ENCODE measurements around the gene FYB1.

Gene FYB1

GRCh38 chr5:39219437-39219836 lies at the start of gene FYB1:
TSS of gene FYB1 (minus strand) at chr5:39219563. CDS start at chr5:39202960, 16,603 bp downstream.
- H3K4me3 Mint-ChIP-seq = no peak within 1 kb of the TSS
- H3K27ac Mint-ChIP-seq = no peak within 1 kb of the TSS
- no peaks in the 10 kb centered on the region for H3K9me3 Mint-ChIP-seq
- H3K4me1 Mint-ChIP-seq = peaks cover 4% of the 10 kb centered on the region
- DNase-seq (ENCODE audit: low spot score in 2 of 2) = no peak
- ATAC-seq (ENCODE audit: low read depth) = no peak
- H3K36me3 Mint-ChIP-seq = no peaks in the 10 kb centered on the region
- H3K27me3 Mint-ChIP-seq = no peaks in the 10 kb centered on the region

GRCh38 chr5:39267186-39267585 lies 47.8 kb upstream of the FYB1 start:
- H3K27ac Mint-ChIP-seq = no peak overlapping the region

DNA sequence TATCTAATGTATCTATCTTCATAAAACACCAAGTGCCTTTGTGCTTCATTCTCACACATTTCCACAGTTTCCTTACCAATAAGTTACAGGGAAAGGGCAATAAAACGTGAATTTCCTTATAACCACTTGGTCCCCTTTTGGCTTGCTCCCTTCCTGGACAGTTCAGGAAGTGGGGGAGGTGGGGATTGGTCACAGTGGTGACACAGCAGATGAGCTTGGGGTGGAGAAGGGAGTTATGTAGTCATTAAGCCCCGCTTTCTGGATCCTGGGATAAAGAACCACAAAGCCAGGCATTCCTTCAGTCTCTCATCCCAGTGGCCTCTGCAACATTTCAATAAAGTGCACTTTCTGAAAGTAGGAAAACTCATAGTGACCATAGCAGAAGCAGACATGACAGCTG lies 47.1 kb upstream of the FYB1 start:
- ATAC-seq (ENCODE audit: low read depth) = no peak
- no peak overlapping the region for H3K27ac Mint-ChIP-seq
- H3K9me3 Mint-ChIP-seq = no peaks in the 10 kb centered on the region
- H3K36me3 Mint-ChIP-seq = no peaks in the 10 kb centered on the region
- H3K4me3 Mint-ChIP-seq = no peak overlapping the region
- DNase-seq (ENCODE audit: low spot score in 2 of 2) = no peak
- H3K4me1 Mint-ChIP-seq = peaks cover 16% of the 10 kb centered on the region
- no peaks in the 10 kb centered on the region for H3K27me3 Mint-ChIP-seq

More at GRCh38 chr5:39267186-39267585, 47.8 kb upstream of the FYB1 start:
- Mint-ChIP-seq H3K4me3 (no peak overlapping the region), H3K36me3 (no peaks in the 10 kb centered on the region), H3K9me3 (no peaks in the 10 kb centered on the region), H3K4me1 (peaks cover 19% of the 10 kb centered on the region), H3K27me3 (no peaks in the 10 kb centered on the region)
- ATAC-seq (ENCODE audit: low read depth) (no peak), DNase-seq (ENCODE audit: low spot score in 2 of 2) (no peak)

GRCh38 chr5:39264528-39264927 lies 45.2 kb upstream of the FYB1 start:
- no peak overlapping the region for H3K4me3 Mint-ChIP-seq
- H3K27ac Mint-ChIP-seq = peak overlapping the region; percentile 1
- H3K36me3 Mint-ChIP-seq = no peaks in the 10 kb centered on the region
- ATAC-seq (ENCODE audit: low read depth) (peak; percentile 43), DNase-seq (ENCODE audit: low spot score in 2 of 2) (no peak)
- H3K4me1 Mint-ChIP-seq = peaks cover 10% of the 10 kb centered on the region
- H3K27me3 Mint-ChIP-seq = no peaks in the 10 kb centered on the region
- H3K9me3 Mint-ChIP-seq = no peaks in the 10 kb centered on the region

GRCh38 chr5:39262981-39263380 lies 43.6 kb upstream of the FYB1 start:
- H3K27me3 Mint-ChIP-seq = no peaks in the 10 kb centered on the region
- no peak overlapping the region for H3K4me3 Mint-ChIP-seq
- H3K27ac Mint-ChIP-seq = no peak overlapping the region
- no peaks in the 10 kb centered on the region for H3K36me3 Mint-ChIP-seq
- DNase-seq (ENCODE audit: low spot score in 2 of 2) = no peak
- no peaks in the 10 kb centered on the region for H3K9me3 Mint-ChIP-seq
- ATAC-seq (ENCODE audit: low read depth) = no peak
- peaks cover 7% of the 10 kb centered on the region for H3K4me1 Mint-ChIP-seq

- no peak for ATAC-seq (ENCODE audit: low read depth)
- Mint-ChIP-seq H3K4me3 (no peak overlapping the region), H3K9me3 (no peaks in the 10 kb centered on the region), H3K4me1 (peaks cover 5% of the 10 kb centered on the region), H3K27me3 (peaks cover 2% of the 10 kb centered on the region), H3K36me3 (no peaks in the 10 kb centered on the region), H3K27ac (no peak overlapping the region)
- no peak for DNase-seq (ENCODE audit: low spot score in 2 of 2)
These were observed 40.7 kb upstream of the FYB1 start for GRCh38 chr5:39260095-39260494.

DNA sequence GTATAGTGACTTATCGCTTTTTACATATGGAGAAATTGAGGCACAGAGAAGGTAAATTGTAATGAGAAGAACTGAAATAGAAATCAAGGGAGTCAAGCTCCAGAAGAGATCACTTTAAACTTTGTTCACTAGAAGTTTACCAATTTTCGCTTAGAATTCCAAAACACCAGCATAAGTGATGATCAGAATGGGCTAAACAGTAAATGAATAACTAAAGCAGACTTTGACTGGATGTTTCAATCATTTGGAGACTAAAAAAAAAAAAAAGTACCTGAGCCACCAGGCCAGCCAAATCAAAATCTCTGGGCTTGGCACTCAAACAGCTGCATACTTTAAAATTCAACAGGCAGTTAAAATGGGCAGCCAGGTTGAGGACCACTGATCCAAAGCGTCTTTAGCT lies 38.2 kb upstream of the FYB1 start:
- no peaks in the 10 kb centered on the region for H3K9me3 Mint-ChIP-seq
- H3K27me3 Mint-ChIP-seq = peaks cover 4% of the 10 kb centered on the region
- DNase-seq (ENCODE audit: low spot score in 2 of 2) (no peak), ATAC-seq (ENCODE audit: low read depth) (no peak)
- no peaks in the 10 kb centered on the region for H3K4me1 Mint-ChIP-seq
- no peaks in the 10 kb centered on the region for H3K36me3 Mint-ChIP-seq
- no peak overlapping the region for H3K27ac Mint-ChIP-seq
- H3K4me3 Mint-ChIP-seq = no peak overlapping the region

DNA sequence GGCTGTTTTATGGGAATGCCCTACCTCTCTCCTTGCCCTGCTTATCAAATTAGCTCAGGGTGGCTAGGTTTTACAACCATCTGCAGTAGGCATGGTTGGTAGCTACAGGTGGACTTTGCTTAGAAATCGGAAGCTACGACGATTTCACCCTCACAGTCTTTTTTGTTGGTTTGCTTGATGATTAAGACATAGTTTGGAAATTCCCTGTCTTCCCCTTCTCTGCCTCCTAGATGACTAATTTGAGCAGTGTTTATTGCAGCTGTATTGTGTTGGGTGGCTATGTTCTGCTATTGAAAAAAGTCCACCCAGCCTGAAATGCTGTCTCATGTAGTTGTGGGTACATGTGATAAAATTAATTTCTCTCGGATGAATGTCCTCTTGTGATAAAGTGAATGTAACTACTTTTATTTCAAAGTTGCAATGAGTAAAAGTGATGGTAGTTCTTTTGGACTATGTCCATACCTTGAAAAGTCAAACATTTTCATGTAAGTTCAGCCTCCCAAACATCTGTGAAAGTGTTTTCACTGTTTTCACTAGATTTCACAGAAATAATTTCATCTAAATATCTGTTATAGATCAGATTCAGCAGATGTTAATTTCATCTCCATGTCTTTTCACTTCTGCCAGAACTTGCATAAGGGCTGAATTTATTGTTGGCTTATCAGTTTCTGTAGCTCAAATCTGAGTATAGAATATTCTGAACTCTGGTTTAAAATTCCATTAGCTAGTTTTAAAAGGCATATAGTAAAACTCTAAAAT lies 37.3 kb upstream of the FYB1 start:
- H3K4me1 Mint-ChIP-seq = no peaks in the 10 kb centered on the region
- H3K27me3 Mint-ChIP-seq = peaks cover 4% of the 10 kb centered on the region
- no peak overlapping the region for H3K27ac Mint-ChIP-seq
- no peaks in the 10 kb centered on the region for H3K9me3 Mint-ChIP-seq
- H3K4me3 Mint-ChIP-seq = no peak overlapping the region
- ATAC-seq (ENCODE audit: low read depth) = peak; percentile 24
- no peaks in the 10 kb centered on the region for H3K36me3 Mint-ChIP-seq
- no peak for DNase-seq (ENCODE audit: low spot score in 2 of 2)

GRCh38 chr5:39255406-39255805 lies 36.0 kb upstream of the FYB1 start:
- Mint-ChIP-seq H3K27me3 (peaks cover 4% of the 10 kb centered on the region), H3K4me1 (no peaks in the 10 kb centered on the region), H3K9me3 (no peaks in the 10 kb centered on the region), H3K27ac (no peak overlapping the region), H3K4me3 (no peak overlapping the region), H3K36me3 (no peaks in the 10 kb centered on the region)
- DNase-seq (ENCODE audit: low spot score in 2 of 2) (no peak), ATAC-seq (ENCODE audit: low read depth) (no peak)

DNA sequence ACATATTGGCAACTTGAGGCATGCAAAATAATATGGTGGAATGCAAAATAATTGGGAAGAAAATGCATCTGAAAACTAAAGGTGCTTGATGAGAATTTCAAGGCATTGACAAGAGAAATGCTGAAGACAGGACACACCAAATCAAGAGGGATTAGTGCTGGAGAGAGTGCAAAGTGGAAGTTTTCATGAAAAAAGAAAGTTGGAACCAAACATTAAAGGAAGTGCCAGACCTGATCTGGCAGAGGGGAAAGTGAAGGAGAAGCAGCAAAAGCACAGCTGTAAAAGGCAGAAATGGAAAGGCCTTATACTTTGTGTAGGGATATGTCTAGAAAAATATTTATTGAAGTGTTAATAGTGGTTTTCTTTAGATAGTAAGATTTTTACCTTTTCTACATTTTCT lies 35.3 kb upstream of the FYB1 start:
- Mint-ChIP-seq H3K27me3 (peaks cover 4% of the 10 kb centered on the region), H3K9me3 (peaks cover 3% of the 10 kb centered on the region), H3K36me3 (peaks cover 3% of the 10 kb centered on the region), H3K4me3 (no peak overlapping the region), H3K4me1 (no peaks in the 10 kb centered on the region), H3K27ac (no peak overlapping the region)
- DNase-seq (ENCODE audit: low spot score in 2 of 2) (no peak), ATAC-seq (ENCODE audit: low read depth) (no peak)

- Mint-ChIP-seq H3K9me3 (peaks cover 7% of the 10 kb centered on the region), H3K4me1 (no peaks in the 10 kb centered on the region), H3K27ac (no peak overlapping the region), H3K27me3 (peaks cover 4% of the 10 kb centered on the region), H3K36me3 (peaks cover 6% of the 10 kb centered on the region), H3K4me3 (no peak overlapping the region)
- ATAC-seq (ENCODE audit: low read depth) = no peak
- no peak for DNase-seq (ENCODE audit: low spot score in 2 of 2)
These were observed 33.8 kb upstream of the FYB1 start for GRCh38 chr5:39253196-39253595.

- Mint-ChIP-seq H3K36me3 (peaks cover 8% of the 10 kb centered on the region), H3K4me3 (no peak overlapping the region), H3K9me3 (peaks cover 7% of the 10 kb centered on the region), H3K27me3 (peaks cover 3% of the 10 kb centered on the region), H3K4me1 (no peaks in the 10 kb centered on the region), H3K27ac (no peak overlapping the region)
- DNase-seq (ENCODE audit: low spot score in 2 of 2) (no peak), ATAC-seq (ENCODE audit: low read depth) (no peak)
These were observed 30.4 kb upstream of the FYB1 start for GRCh38 chr5:39249564-39250274.

- Mint-ChIP-seq H3K9me3 (peaks cover 7% of the 10 kb centered on the region), H3K4me1 (no peaks in the 10 kb centered on the region), H3K36me3 (peaks cover 8% of the 10 kb centered on the region), H3K27ac (no peak overlapping the region), H3K4me3 (no peak overlapping the region), H3K27me3 (peaks cover 2% of the 10 kb centered on the region)
- no peak for DNase-seq (ENCODE audit: low spot score in 2 of 2)
- ATAC-seq (ENCODE audit: low read depth) = no peak
These were observed 29.7 kb upstream of the FYB1 start for GRCh38 chr5:39249069-39249468.

DNA sequence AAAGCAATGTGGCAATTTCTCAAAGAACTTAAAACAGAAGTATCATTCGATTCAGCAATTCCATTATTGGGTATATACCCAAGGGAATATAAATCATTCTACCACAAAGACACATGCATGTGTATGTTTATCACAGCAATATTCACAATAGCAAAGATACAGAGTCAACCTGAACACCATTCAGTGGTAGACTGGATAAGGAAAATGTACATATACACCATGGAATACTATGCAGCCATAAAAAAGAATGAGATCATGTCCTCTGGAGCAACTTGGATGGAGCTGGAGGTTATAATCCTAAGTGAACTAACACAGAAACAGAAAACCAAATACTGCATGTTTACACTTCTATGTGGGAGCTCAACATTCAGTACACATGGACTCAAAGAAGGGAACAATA lies 21.4 kb upstream of the FYB1 start:
- Mint-ChIP-seq H3K27me3 (peaks cover 2% of the 10 kb centered on the region), H3K36me3 (peaks cover 1% of the 10 kb centered on the region), H3K4me3 (no peak overlapping the region), H3K27ac (no peak overlapping the region), H3K9me3 (peaks cover 4% of the 10 kb centered on the region), H3K4me1 (no peaks in the 10 kb centered on the region)
- ATAC-seq (ENCODE audit: low read depth) = no peak
- DNase-seq (ENCODE audit: low spot score in 2 of 2) = no peak
